H1 (cell line): ENCODE results near the gene DHX34. TPM values are rescaled to one million over a fixed set of nuclear protein-coding genes. Genes with fewer than 3 reads are reported as not detected.

Experiments
- CTCF ChIA-PET: fragments of 300-600 bp; sonication (Branson Sonifier 250); formaldehyde crosslinking; loops from one replicate; lab custom pipeline; 2021; ENCODE audit not compliant: partially characterized antibody; lab: Charles Lee
- POLR2A ChIA-PET: fragments of 300-600 bp; sonication (Branson Sonifier 250); formaldehyde crosslinking; loops from one replicate; lab custom pipeline; 2021; ENCODE audit warnings: inconsistent platforms; ENCODE audit not compliant: partially characterized antibody; lab: Charles Lee
- DNase-seq, 2 experiments: peaks; one replicate each; pipeline versions ENCODE4 v3.0.0 to v3.0.0-alpha.2; 2010 to 2022; ENCODE audit warnings: low spot score in 2 of 2, low read depth in 1 of 2, mixed read lengths in 1 of 2
- FAIRE-seq: peaks from 2 replicates; lab custom pipeline; 2011; peaks lifted over from hg19 to GRCh38; lab: Jason Lieb, UNC
- H2AFZ ChIP-seq: 2 replicates; pipeline ENCODE4 v1.8.1; 2012; ENCODE audit warnings: low read length, inconsistent platforms
- H2AK5ac ChIP-seq: 2 replicates; pipeline ENCODE4 v1.6.1; 2013; ENCODE audit warnings: low read depth, low read length
- H2BK120ac ChIP-seq: replicated peaks from 2 replicates; pipeline ENCODE3; 2013; ENCODE audit warnings: low read depth, low read length, inconsistent platforms
- H2BK12ac ChIP-seq: 2 replicates; pipeline ENCODE4 v1.6.1; 2013; ENCODE audit warnings: low read depth, low read length
- H2BK15ac ChIP-seq: 2 replicates; pipeline ENCODE4 v1.6.1; 2013; ENCODE audit warnings: low read length
- H2BK20ac ChIP-seq: 2 replicates; pipeline ENCODE4 v1.6.1; 2013; ENCODE audit warnings: low read length
- H2BK5ac ChIP-seq: 2 replicates; pipeline ENCODE4 v1.6.1; 2013; ENCODE audit warnings: low read depth, low read length
- H3K14ac ChIP-seq: 2 replicates; pipeline ENCODE4 v1.6.1; 2013; ENCODE audit warnings: inconsistent platforms; ENCODE audit not compliant: insufficient read length
- H3K18ac ChIP-seq: 2 replicates; pipeline ENCODE4 v1.6.1; 2013; ENCODE audit warnings: low read length; ENCODE audit errors: extremely low read depth
- H3K23ac ChIP-seq: 2 replicates; pipeline ENCODE4 v1.6.1; 2013; ENCODE audit warnings: inconsistent platforms; ENCODE audit not compliant: insufficient read length
- H3K23me2 ChIP-seq: 2 replicates; pipeline ENCODE4 v1.6.1; 2013; ENCODE audit warnings: low read depth, low read length
- H3K27ac ChIP-seq: 2 replicates; pipeline ENCODE4 v1.6.1; 2011; ENCODE audit warnings: low read depth, low read length, inconsistent platforms
- H3K27me3 ChIP-seq, 4 experiments: replicated peaks in 1 of 4; 1 replicate in 1 of 4; 2 replicates in 3 of 4; pipeline versions ENCODE4 v1.6.1 to v1.8.1; 2011 to 2013; ENCODE audit warnings: low read length in 3 of 4, mild to moderate bottlenecking in 3 of 4, inconsistent platforms in 2 of 4, mixed read lengths in 2 of 4, moderate library complexity in 1 of 4; ENCODE audit not compliant: control insufficient read depth in 3 of 4, insufficient read depth in 3 of 4; ENCODE audit errors: extremely low read depth in 1 of 4
- H3K36me3 ChIP-seq, 4 experiments: 2 replicates each; pipeline versions ENCODE4 v1.6.1 to v1.8.1; 2011 to 2013; ENCODE audit warnings: mild to moderate bottlenecking in 4 of 4, low read length in 3 of 4, moderate library complexity in 2 of 4, control low read depth in 1 of 4, inconsistent platforms in 1 of 4; ENCODE audit not compliant: insufficient read depth in 4 of 4, control insufficient read depth in 2 of 4
- H3K4ac ChIP-seq: replicated peaks from 2 replicates; pipeline ENCODE3; 2013; ENCODE audit warnings: low read length, low read depth, mixed read lengths, inconsistent platforms; ENCODE audit not compliant: insufficient read length
- H3K4me1 ChIP-seq, 4 experiments: replicated peaks in 1 of 4; 1 replicate in 1 of 4; 2 replicates in 3 of 4; pipeline versions ENCODE4 v1.6.1 to v1.8.1; 2011 to 2013; ENCODE audit warnings: low read length in 3 of 4, inconsistent platforms in 2 of 4, mixed read lengths in 1 of 4; ENCODE audit not compliant: insufficient read depth in 4 of 4, control insufficient read depth in 3 of 4
- H3K4me2 ChIP-seq, 2 experiments: 2 replicates each; pipeline versions ENCODE4 v1.6.1 to v1.8.1; 2011 to 2013; ENCODE audit warnings: low read depth in 2 of 2, low read length in 2 of 2, control low read depth in 1 of 2, inconsistent platforms in 1 of 2, mild to moderate bottlenecking in 1 of 2; ENCODE audit not compliant: insufficient read depth in 1 of 2
- H3K4me3 ChIP-seq, 4 experiments: fragments of 200-600, 300-600 bp in 1 of 4; sonication (generic), shearing (Covaris generic), sonication (Bioruptor Twin) in 1 of 4; 2 replicates each; pipeline versions ENCODE4 v1.5.1 to v1.8.1; 2011 to 2016; ENCODE audit warnings: low read length in 4 of 4, low read depth in 3 of 4, control low read depth in 2 of 4, inconsistent platforms in 2 of 4, mild to moderate bottlenecking in 2 of 4, mixed read lengths in 1 of 4, moderate library complexity in 1 of 4; ENCODE audit not compliant: insufficient read depth in 2 of 4; ENCODE audit errors: extremely low read depth in 1 of 4
- H3K56ac ChIP-seq: replicated peaks from 2 replicates; pipeline ENCODE3; 2013; ENCODE audit warnings: low read depth, mild to moderate bottlenecking, mixed read lengths, low read length, inconsistent platforms; ENCODE audit not compliant: insufficient read length
- H3K79me1 ChIP-seq: 2 replicates; pipeline ENCODE4 v1.6.1; 2013; ENCODE audit warnings: low read depth, low read length, control low read depth
- H3K79me2 ChIP-seq, 2 experiments: 2 replicates each; pipeline versions ENCODE4 v1.6.1 to v1.8.1; 2012 to 2013; ENCODE audit warnings: low read length in 2 of 2, mild to moderate bottlenecking in 2 of 2, inconsistent platforms in 1 of 2; ENCODE audit not compliant: insufficient read depth in 2 of 2, control insufficient read depth in 1 of 2
- H3K9ac ChIP-seq, 4 experiments: replicated peaks in 1 of 4; 1 replicate in 1 of 4; 2 replicates in 3 of 4; pipeline versions ENCODE4 v1.6.1 to v1.8.1; 2011 to 2013; ENCODE audit warnings: low read depth in 3 of 4, low read length in 3 of 4, control low read depth in 2 of 4, mild to moderate bottlenecking in 2 of 4, moderate library complexity in 2 of 4, inconsistent platforms in 1 of 4; ENCODE audit errors: extremely low read depth in 1 of 4
- H3K9me3 ChIP-seq, 2 experiments: 2 replicates each; pipeline versions ENCODE4 v1.6.1 to v1.8.1; 2012 to 2013; ENCODE audit warnings: mild to moderate bottlenecking in 2 of 2, moderate library complexity in 2 of 2, control low read depth in 1 of 2, inconsistent platforms in 1 of 2, low read depth in 1 of 2, low read length in 1 of 2, mixed read lengths in 1 of 2; ENCODE audit not compliant: insufficient read depth in 2 of 2
- H4K20me1 ChIP-seq, 2 experiments: replicated peaks in 1 of 2; 2 replicates each; pipeline versions ENCODE3 to v1.8.1; 2011 to 2013; ENCODE audit warnings: inconsistent platforms in 2 of 2, low read length in 2 of 2, mild to moderate bottlenecking in 1 of 2; ENCODE audit not compliant: insufficient read depth in 2 of 2, control insufficient read depth in 1 of 2
- H4K5ac ChIP-seq: 2 replicates; pipeline ENCODE4 v1.6.1; 2013; ENCODE audit warnings: low read length, low read depth, mixed read lengths, inconsistent platforms; ENCODE audit not compliant: insufficient read length
- H4K8ac ChIP-seq: 2 replicates; pipeline ENCODE4 v1.8.0; 2013; ENCODE audit warnings: mild to moderate bottlenecking, moderate library complexity, low read length, inconsistent platforms; ENCODE audit not compliant: insufficient read depth; ENCODE audit errors: extremely low read depth
- H4K91ac ChIP-seq: replicated peaks from 2 replicates; pipeline ENCODE3; 2013; ENCODE audit warnings: low read length, mixed read lengths, inconsistent platforms; ENCODE audit not compliant: insufficient read length
- BACH1 ChIP-seq: IDR thresholded peaks from 2 replicates; pipeline ENCODE4 v1.6.1; 2012; ENCODE audit warnings: low read length, improper control_type of control experiment
- CBX5 ChIP-seq: fragments of 300-800, 300-1000 bp; sonication (generic); IDR thresholded peaks from 2 replicates; pipeline ENCODE4 v1.7.1; 2016; ENCODE audit warnings: antibody characterized with exemption, low read length, low read depth
- CBX8 ChIP-seq: fragments of 300-800, 300-1000 bp; sonication (generic); IDR thresholded peaks from 2 replicates; pipeline ENCODE4 v1.7.1; 2016; ENCODE audit warnings: low read depth, low read length, borderline replicate concordance
- E2F6 ChIP-seq: IDR thresholded peaks from 2 replicates; pipeline ENCODE4 v1.6.1; 2012; ENCODE audit warnings: inconsistent platforms
- JUND ChIP-seq: IDR thresholded peaks from 2 replicates; pipeline ENCODE4 v1.6.1; 2011; ENCODE audit warnings: mild to moderate bottlenecking, improper control_type of control experiment, low read length
- KDM1A ChIP-seq: fragments of 200-600, 300-600 bp; sonication (generic); IDR thresholded peaks from 2 replicates; pipeline ENCODE4 v1.7.1; 2016; ENCODE audit warnings: mild to moderate bottlenecking, low read length, borderline replicate concordance
- KDM5A ChIP-seq: fragments of 200-600 bp; IDR thresholded peaks from 2 replicates; pipeline ENCODE4 v1.7.1; 2012; ENCODE audit warnings: mild to moderate bottlenecking, low read length, inconsistent platforms, mixed read lengths
- POLR2AphosphoS5 ChIP-seq: IDR thresholded peaks from 2 replicates; pipeline ENCODE4 v1.6.1; 2011; ENCODE audit warnings: low read depth, low read length
- POU5F1 ChIP-seq: IDR thresholded peaks from 2 replicates; pipeline ENCODE4 v1.6.1; 2011; ENCODE audit warnings: low read depth, mild to moderate bottlenecking, low read length, moderate library complexity
- SIRT6 ChIP-seq: IDR thresholded peaks from one replicate; pipeline ENCODE4 v1.7.1; 2012; ENCODE audit warnings: low read length, inconsistent platforms
- TAF7 ChIP-seq: optimal IDR thresholded peaks from 2 replicates; pipeline ENCODE3; 2011; ENCODE audit warnings: low read depth, mild to moderate bottlenecking, inconsistent platforms, low read length, moderate library complexity, borderline replicate concordance
- TBP ChIP-seq: IDR thresholded peaks from 2 replicates; pipeline ENCODE4 v1.6.1; 2011; ENCODE audit warnings: low read depth, low read length, improper control_type of control experiment
- WGBS, 2 experiments: shearing (Covaris generic) in 1 of 2; methylation state at CpG; one replicate each; pipeline versions ENCODE4 v1.1.6 to v1.1.7; 2013 to 2015; ENCODE audit warnings: low lambda C conversion rate in 2 of 2, mixed read lengths in 2 of 2, inconsistent platforms in 1 of 2, low coverage in 1 of 2, missing lambda C conversion rate in 1 of 2; ENCODE audit not compliant: insufficient replicate concordance in 2 of 2, insufficient coverage in 1 of 2, insufficient read length in 1 of 2; ENCODE audit errors: extremely low coverage in 1 of 2, missing lambda C conversion rate in 1 of 2; 5-methylcytosine and 5-hydroxymethylcytosine counted together
- polyA plus RNA-seq, 7 experiments: library from polyadenylated mRNA; depleted of rRNA in 3 of 7; stranded (reverse) in 5 of 7; unstranded in 2 of 7; fragments of >200 nt in 5 of 7; fragments of 200-250 nt in 2 of 7; gene quantifications; 1 replicate in 5 of 7; 2 replicates in 1 of 7; 4 replicates in 1 of 7; pipeline versions ENCODE4 v1.2.1 to v1.2.3, GENCODE V29; 2011 to 2013; ENCODE audit warnings: missing spikeins in 2 of 7, mixed read lengths in 2 of 7
- total RNA-seq: library from RNA; stranded (reverse); fragmentation: NEBNext Ultra II Directional; extraction: Animal tissue kit (Norgen Biotek cat#: 25700); gene quantifications from 2 replicates; pipeline ENCODE4 v1.2.1, GENCODE V29; 2021

Gene DHX34
- total and polyA plus RNA-seq, 2 of the 8 experiments (the other 6 are each of a cell fraction or from before 2014, with no cell fraction given): 17.5 to 24.3 TPM

GRCh38 chr19:47363758-47364531, 14.8 kb downstream of the DHX34 start:
- POLR2A ChIA-PET: interaction anchor here (1.1 to 1.2 kb wide), 2 partner anchors 14 to 39 kb away, joined by 3 to 5 read pairs; no protein-coding TSS in a partner anchor
- Histone ChIP-seq H2BK120ac (no peak overlapping the region), H2BK12ac (no peak overlapping the region), H3K23ac (no peak overlapping the region), H3K79me2 (no peaks in the 10 kb centered on the region), H3K23me2 (no peaks in the 10 kb centered on the region), H4K8ac (no peak overlapping the region), H4K5ac (no peak overlapping the region), H3K27ac (no peak overlapping the region), H3K56ac (no peak overlapping the region), H2AFZ (no peak overlapping the region), H3K14ac (no peak overlapping the region), H2BK15ac (no peak overlapping the region), H2AK5ac (no peak overlapping the region), H3K9ac (no peak overlapping the region), H3K4me3 (no peak overlapping the region), H4K20me1 (peaks cover 3 to 9% of the 10 kb centered on the region in 2 experiments), H3K4ac (no peak overlapping the region), H3K4me2 (no peak overlapping the region), H2BK5ac (no peak overlapping the region), H2BK20ac (no peak overlapping the region), H3K27me3 (no peaks in the 10 kb centered on the region), H4K91ac (no peak overlapping the region), H3K36me3 (peaks cover 26 to 63% (median 48%) of the 10 kb centered on the region in 4 experiments), H3K79me1 (no peaks in the 10 kb centered on the region; the same call in 1 of the 2 replicates), H3K18ac (no peak overlapping the region), H3K4me1 (no peaks in the 10 kb centered on the region), H3K9me3 (no peaks in the 10 kb centered on the region)
- FAIRE-seq (no peak), DNase-seq (no peak)
- TF ChIP-seq JUND (no peak), KDM1A (no peak), CBX5 (no peak), KDM5A (no peak), CBX8 (no peak), POU5F1 (no peak), SIRT6 (no peak), E2F6 (no peak), TAF7 (no peak), POLR2AphosphoS5 (no peak), BACH1 (no peak), TBP (no peak)
- CTCF ChIA-PET: interaction anchor here (0.6 to 2.4 kb wide), 5 partner anchors 12 to 815 kb away, joined by 3 to 7 read pairs (median 3); no protein-coding TSS in a partner anchor
- WGBS, 2 experiments: 95% methylated on average over 10 of the region's 13 CpGs; no CpG with 5 or more reads in 1 of the 2 experiments
